ENCODE measurements around the gene BCL10. TPM values are rescaled to one million over a fixed set of nuclear protein-coding genes. Genes with fewer than 3 reads are reported as not detected.

BCL10 gene
- polyA plus RNA-seq, 1 donor from 2014 or later = 17.3 TPM

DNA sequence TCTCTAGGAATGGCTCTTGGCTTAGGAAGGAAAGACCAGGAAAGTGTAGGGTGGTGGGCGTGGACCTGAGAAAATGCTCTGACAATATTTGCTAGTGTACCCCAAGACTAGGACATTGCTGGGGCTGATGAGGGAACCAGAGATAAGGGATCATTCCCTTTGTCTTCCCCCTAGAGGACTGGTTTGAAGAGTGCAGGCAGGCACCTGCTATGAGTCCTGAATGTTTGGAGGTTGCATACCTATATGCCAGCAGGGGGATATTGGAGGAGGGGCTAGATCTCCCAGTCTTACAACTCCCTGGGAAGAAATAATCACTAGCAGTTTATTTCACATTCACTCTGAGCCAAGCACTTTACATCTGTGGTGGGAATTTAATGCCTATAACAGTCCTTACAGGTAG, 6.0 kb upstream of the BCL10 start:
- Histone ChIP-seq H3K9me3 (ENCODE audit: low read length) (no peaks in the 10 kb centered on the region), H2AFZ (ENCODE audit: low read depth, low read length) (no peak overlapping the region), H3K4me2 (ENCODE audit: low read length) (no peak overlapping the region), H3K9me2 (ENCODE audit: insufficient read depth, low read length) (no peaks in the 10 kb centered on the region), H3K4me3 (ENCODE audit: low read length) (no peak overlapping the region), H3F3A (ENCODE audit: insufficient read depth, low read length, poor library complexity, severe bottlenecking) (no peaks in the 10 kb centered on the region), H3K36me3 (ENCODE audit: insufficient read depth, low read length) (no peaks in the 10 kb centered on the region), H4K20me1 (ENCODE audit: insufficient read depth) (no peaks in the 10 kb centered on the region), H3K27me3 (ENCODE audit: insufficient read depth, low read depth, low read length) (no peaks in the 10 kb centered on the region), H3K27ac (ENCODE audit: low read length) (no peak overlapping the region), H3K79me2 (replicated peaks; ENCODE audit: insufficient read depth, low read length) (no peaks in the 10 kb centered on the region), H3K9ac (ENCODE audit: low read length) (no peak overlapping the region)
- TF ChIP-seq SMC3 (conservative IDR thresholded peaks at IDR 0.05; ENCODE audit: poor library complexity) (no peak), MXI1 (conservative IDR thresholded peaks at IDR 0.05; ENCODE audit: poor library complexity, severe bottlenecking) (no peak), POLR2AphosphoS5 (IDR thresholded peaks at IDR 0.05) (no peak), EZH2 (IDR thresholded peaks at IDR 0.05; ENCODE audit: borderline replicate concordance, insufficient read depth, low read length, poor library complexity, severe bottlenecking) (no peak), EP300 (conservative IDR thresholded peaks at IDR 0.05; ENCODE audit: poor library complexity, severe bottlenecking) (no peak), TAF1 (IDR thresholded peaks at IDR 0.05; ENCODE audit: low read depth) (no peak), RAD21 (conservative IDR thresholded peaks at IDR 0.05) (no peak)
- TF ChIP-seq, protein P1, sequence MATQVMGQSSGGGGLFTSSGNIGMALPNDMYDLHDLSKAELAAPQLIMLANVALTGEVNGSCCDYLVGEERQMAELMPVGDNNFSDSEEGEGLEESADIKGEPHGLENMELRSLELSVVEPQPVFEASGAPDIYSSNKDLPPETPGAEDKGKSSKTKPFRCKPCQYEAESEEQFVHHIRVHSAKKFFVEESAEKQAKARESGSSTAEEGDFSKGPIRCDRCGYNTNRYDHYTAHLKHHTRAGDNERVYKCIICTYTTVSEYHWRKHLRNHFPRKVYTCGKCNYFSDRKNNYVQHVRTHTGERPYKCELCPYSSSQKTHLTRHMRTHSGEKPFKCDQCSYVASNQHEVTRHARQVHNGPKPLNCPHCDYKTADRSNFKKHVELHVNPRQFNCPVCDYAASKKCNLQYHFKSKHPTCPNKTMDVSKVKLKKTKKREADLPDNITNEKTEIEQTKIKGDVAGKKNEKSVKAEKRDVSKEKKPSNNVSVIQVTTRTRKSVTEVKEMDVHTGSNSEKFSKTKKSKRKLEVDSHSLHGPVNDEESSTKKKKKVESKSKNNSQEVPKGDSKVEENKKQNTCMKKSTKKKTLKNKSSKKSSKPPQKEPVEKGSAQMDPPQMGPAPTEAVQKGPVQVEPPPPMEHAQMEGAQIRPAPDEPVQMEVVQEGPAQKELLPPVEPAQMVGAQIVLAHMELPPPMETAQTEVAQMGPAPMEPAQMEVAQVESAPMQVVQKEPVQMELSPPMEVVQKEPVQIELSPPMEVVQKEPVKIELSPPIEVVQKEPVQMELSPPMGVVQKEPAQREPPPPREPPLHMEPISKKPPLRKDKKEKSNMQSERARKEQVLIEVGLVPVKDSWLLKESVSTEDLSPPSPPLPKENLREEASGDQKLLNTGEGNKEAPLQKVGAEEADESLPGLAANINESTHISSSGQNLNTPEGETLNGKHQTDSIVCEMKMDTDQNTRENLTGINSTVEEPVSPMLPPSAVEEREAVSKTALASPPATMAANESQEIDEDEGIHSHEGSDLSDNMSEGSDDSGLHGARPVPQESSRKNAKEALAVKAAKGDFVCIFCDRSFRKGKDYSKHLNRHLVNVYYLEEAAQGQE (IDR thresholded peaks at IDR 0.05; ENCODE audit: borderline replicate concordance) = no peak
- TF ChIP-seq, protein P2, sequence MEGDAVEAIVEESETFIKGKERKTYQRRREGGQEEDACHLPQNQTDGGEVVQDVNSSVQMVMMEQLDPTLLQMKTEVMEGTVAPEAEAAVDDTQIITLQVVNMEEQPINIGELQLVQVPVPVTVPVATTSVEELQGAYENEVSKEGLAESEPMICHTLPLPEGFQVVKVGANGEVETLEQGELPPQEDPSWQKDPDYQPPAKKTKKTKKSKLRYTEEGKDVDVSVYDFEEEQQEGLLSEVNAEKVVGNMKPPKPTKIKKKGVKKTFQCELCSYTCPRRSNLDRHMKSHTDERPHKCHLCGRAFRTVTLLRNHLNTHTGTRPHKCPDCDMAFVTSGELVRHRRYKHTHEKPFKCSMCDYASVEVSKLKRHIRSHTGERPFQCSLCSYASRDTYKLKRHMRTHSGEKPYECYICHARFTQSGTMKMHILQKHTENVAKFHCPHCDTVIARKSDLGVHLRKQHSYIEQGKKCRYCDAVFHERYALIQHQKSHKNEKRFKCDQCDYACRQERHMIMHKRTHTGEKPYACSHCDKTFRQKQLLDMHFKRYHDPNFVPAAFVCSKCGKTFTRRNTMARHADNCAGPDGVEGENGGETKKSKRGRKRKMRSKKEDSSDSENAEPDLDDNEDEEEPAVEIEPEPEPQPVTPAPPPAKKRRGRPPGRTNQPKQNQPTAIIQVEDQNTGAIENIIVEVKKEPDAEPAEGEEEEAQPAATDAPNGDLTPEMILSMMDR (IDR thresholded peaks at IDR 0.05; ENCODE audit: poor library complexity, severe bottlenecking) = no peak

DNA sequence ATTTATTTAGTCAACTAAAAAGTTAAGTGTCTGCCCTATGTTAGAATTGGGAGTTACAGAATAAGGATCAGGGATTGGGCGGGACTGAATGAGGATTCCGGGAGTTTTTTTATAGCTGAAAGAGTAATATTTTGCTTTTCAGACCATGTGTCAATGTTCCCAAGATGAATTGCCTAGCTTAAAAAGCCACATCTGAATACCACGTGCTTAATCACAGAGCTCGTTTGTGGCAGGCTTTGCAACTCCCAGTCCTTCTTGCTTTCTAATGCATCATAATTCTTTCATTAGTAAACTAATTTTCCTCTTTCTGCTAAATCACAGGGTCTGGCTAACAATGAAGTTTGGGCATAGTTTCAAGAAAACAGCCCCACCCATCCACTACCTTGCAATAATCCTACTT, 4.2 kb upstream of the BCL10 start:
- no peaks in the 10 kb centered on the region for H4K20me1 ChIP-seq (ENCODE audit: insufficient read depth)
- TF ChIP-seq POLR2AphosphoS5 (IDR thresholded peaks at IDR 0.05) = no peak
- no peak for TF ChIP-seq EZH2 (IDR thresholded peaks at IDR 0.05; ENCODE audit: borderline replicate concordance, insufficient read depth, low read length, poor library complexity, severe bottlenecking)
- TF ChIP-seq, protein P1 (IDR thresholded peaks at IDR 0.05; ENCODE audit: borderline replicate concordance) = no peak
- TF ChIP-seq MXI1 (conservative IDR thresholded peaks at IDR 0.05; ENCODE audit: poor library complexity, severe bottlenecking) = no peak
- no peak for TF ChIP-seq TAF1 (IDR thresholded peaks at IDR 0.05; ENCODE audit: low read depth)
- TF ChIP-seq, protein P2 (IDR thresholded peaks at IDR 0.05; ENCODE audit: poor library complexity, severe bottlenecking) = no peak
- no peak for TF ChIP-seq EP300 (conservative IDR thresholded peaks at IDR 0.05; ENCODE audit: poor library complexity, severe bottlenecking)
- no peak for TF ChIP-seq SMC3 (conservative IDR thresholded peaks at IDR 0.05; ENCODE audit: poor library complexity)
- TF ChIP-seq RAD21 (conservative IDR thresholded peaks at IDR 0.05) = no peak
- H3F3A ChIP-seq (ENCODE audit: insufficient read depth, low read length, poor library complexity, severe bottlenecking) = no peaks in the 10 kb centered on the region
- H3K27me3 ChIP-seq (ENCODE audit: insufficient read depth, low read depth, low read length) = no peaks in the 10 kb centered on the region
- peaks cover 2% of the 10 kb centered on the region for H3K79me2 ChIP-seq (replicated peaks; ENCODE audit: insufficient read depth, low read length)
- no peaks in the 10 kb centered on the region for H3K9me3 ChIP-seq (ENCODE audit: low read length)
- H3K9ac ChIP-seq (ENCODE audit: low read length) = no peak overlapping the region
- no peaks in the 10 kb centered on the region for H3K9me2 ChIP-seq (ENCODE audit: insufficient read depth, low read length)
- H3K4me2 ChIP-seq (ENCODE audit: low read length) = no peak overlapping the region
- no peaks in the 10 kb centered on the region for H3K36me3 ChIP-seq (ENCODE audit: insufficient read depth, low read length)
- H3K27ac ChIP-seq (ENCODE audit: low read length) = no peak overlapping the region
- H2AFZ ChIP-seq (ENCODE audit: low read depth, low read length) = no peak overlapping the region
- H3K4me3 ChIP-seq (ENCODE audit: low read length) = no peak overlapping the region
